HG03045 (cell line): ENCODE results near the gene S100Z.
"Not testable (repeated sequence)": the region's sequence is repeated elsewhere in the genome, so short reads cannot be mapped to it uniquely, and the experiment has no call there.

Source experiments
- ATAC-seq: cut with Tn5 transposase; IDR thresholded peaks from one replicate; pipeline ENCODE4 v1.9.1; 2021; ENCODE audit warnings: mild to moderate bottlenecking, moderate library complexity; ENCODE audit not compliant: unreplicated experiment

Gene S100Z

GRCh38 chr5:76867827-76868693 is 18.2 kb downstream of the S100Z start:
- no peak for ATAC-seq

- no peak for ATAC-seq
These were observed 20.2 kb downstream of the S100Z start for GRCh38 chr5:76870046-76870445.

- no peak for ATAC-seq
These were observed 24.3 kb downstream of the S100Z start for GRCh38 chr5:76874088-76874581.

- no peak for ATAC-seq
These were observed 39.0 kb downstream of the S100Z start for GRCh38 chr5:76888733-76889300.

GRCh38 chr5:76893294-76893693 is 43.5 kb downstream of the S100Z start:
- ATAC-seq = no peak

GRCh38 chr5:76896196-76896595 is 46.4 kb downstream of the S100Z start:
- no peak for ATAC-seq

GRCh38 chr5:76901522-76901921 is 51.7 kb downstream of the S100Z start:
- no peak for ATAC-seq

GRCh38 chr5:76908166-76908565 is 58.4 kb downstream of the S100Z start:
- no peak for ATAC-seq

GRCh38 chr5:76910344-76910933 is 60.6 kb downstream of the S100Z start:
- not testable (repeated sequence) for ATAC-seq

- not testable (repeated sequence) for ATAC-seq
These were observed 64.9 kb downstream of the S100Z start for GRCh38 chr5:76914671-76915070.

- no peak for ATAC-seq
These were observed 68.7 kb downstream of the S100Z start for GRCh38 chr5:76918539-76918938.

- no peak for ATAC-seq
These were observed 70.7 kb downstream of the S100Z start for GRCh38 chr5:76920491-76920890.

GRCh38 chr5:76926329-76927105 is 76.7 kb downstream of the S100Z start:
- no peak for ATAC-seq

- no peak for ATAC-seq
These were observed 78.1 kb downstream of the S100Z start for GRCh38 chr5:76927961-76928360.

GRCh38 chr5:76930083-76930482 is 80.3 kb downstream of the S100Z start:
- no peak for ATAC-seq

- ATAC-seq = no peak
These were observed 88.4 kb downstream of the S100Z start for GRCh38 chr5:76938177-76938576.

GRCh38 chr5:76941000-76941399 is 91.2 kb downstream of the S100Z start:
- ATAC-seq = no peak

- ATAC-seq = no peak
These were observed 91.6 kb downstream of the S100Z start for GRCh38 chr5:76941442-76941841.

GRCh38 chr5:76942581-76942980 is 92.8 kb downstream of the S100Z start:
- ATAC-seq = no peak

- no peak for ATAC-seq
These were observed 93.2 kb downstream of the S100Z start for GRCh38 chr5:76943006-76943405.

- ATAC-seq = no peak
These were observed 94.8 kb downstream of the S100Z start for GRCh38 chr5:76944638-76945037.
